GM19099 (cell line): ENCODE results near the gene OR2A7.
"Not testable (repeated sequence)": the region's sequence is repeated elsewhere in the genome, so short reads cannot be mapped to it uniquely, and the experiment has no call there.

Experiments used
- POLR2A ChIP-seq: IDR thresholded peaks from 3 replicates; pipeline ENCODE4 v1.6.1; 2011; ENCODE audit warnings: low read depth; ENCODE audit not compliant: insufficient read length; ENCODE audit errors: extremely low read depth

OR2A7 gene, protein sequence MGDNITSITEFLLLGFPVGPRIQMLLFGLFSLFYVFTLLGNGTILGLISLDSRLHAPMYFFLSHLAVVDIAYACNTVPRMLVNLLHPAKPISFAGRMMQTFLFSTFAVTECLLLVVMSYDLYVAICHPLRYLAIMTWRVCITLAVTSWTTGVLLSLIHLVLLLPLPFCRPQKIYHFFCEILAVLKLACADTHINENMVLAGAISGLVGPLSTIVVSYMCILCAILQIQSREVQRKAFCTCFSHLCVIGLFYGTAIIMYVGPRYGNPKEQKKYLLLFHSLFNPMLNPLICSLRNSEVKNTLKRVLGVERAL

DNA sequence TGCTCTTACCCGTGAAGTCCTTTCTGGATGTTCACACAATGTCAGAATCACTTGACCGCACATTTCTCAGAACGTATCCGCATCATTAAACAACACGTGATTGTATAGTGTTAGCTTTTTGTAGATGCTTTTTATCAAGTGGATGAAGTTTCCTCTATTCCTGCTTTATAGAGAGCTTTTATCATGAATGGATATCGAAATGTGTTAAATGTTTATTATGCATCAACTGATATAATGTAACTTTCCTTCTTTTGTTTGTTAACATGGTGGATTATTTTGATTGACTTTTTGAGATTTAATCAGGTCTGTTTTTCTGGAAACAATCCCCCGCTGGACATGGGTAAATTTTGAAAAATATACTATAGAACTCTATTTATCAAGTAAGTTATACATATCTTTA lies at the start of gene OR2A7:
Gene OR2A7 (minus strand): TSS at position 101 of the 400 bp plus-strand sequence. CDS start 5,164 bp downstream, outside the sequence.
- TF ChIP-seq POLR2A: not testable (repeated sequence)

DNA sequence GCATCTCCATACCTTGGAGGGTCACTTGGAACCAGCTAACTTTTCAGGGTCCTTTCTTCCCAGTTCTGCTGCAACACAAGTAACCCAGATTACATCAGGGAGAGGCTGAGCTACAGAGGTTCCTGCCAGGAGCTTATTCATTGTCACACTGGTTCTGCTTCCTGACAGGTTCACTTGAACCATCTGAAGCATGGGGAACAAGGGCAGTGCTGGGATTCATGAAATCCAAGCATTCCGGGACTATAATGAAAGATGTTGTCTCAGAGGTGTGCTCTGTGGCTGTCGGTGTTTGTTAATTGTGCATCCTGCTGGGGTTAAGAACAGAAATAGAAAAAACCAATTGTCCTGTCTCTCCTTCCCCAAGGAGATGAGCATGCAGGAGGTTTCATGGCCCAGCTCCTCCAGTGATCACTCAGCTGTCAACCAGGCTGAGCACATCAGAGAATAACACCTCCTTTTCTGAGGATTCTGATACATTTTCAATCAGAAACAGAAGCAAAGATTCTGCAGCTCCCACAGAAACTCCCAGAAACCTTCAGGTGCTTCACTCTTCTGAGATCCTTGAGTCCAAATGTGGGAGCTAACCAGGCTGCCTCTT lies 47.4 kb upstream of the OR2A7 start, which contains the start of gene OR2A1:
Gene OR2A1 (plus strand): TSS at position 548 of the 598 bp plus-strand sequence. CDS start 5,706 bp downstream, outside the sequence.
- TF ChIP-seq POLR2A: not testable (repeated sequence)

DNA sequence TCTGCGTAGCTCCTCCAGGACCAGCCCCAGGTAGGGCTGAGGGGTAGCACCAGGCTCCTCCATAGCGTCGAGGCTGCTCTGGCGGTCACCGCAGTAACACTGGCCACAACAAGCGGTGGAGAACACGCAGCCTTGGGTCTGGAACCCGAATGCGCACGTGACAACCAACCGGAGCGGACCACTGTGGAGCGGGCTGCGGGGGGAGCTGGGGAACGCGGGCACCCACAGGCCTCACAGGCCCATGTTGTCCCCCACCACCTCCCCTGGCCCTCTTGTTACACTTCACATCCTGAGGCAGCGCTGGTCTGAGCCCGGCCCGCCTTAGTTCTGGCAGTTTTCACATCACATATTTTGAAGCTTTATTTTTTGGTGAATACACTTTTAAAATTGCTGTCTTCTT lies 4.6 kb upstream of the OR2A7 start, which contains the start of gene CTAGE8:
Gene CTAGE8 (minus strand): TSS at position 101 of the 400 bp plus-strand sequence. CDS start 38 bp downstream, at position 63.
- TF ChIP-seq POLR2A: not testable (repeated sequence)

DNA sequence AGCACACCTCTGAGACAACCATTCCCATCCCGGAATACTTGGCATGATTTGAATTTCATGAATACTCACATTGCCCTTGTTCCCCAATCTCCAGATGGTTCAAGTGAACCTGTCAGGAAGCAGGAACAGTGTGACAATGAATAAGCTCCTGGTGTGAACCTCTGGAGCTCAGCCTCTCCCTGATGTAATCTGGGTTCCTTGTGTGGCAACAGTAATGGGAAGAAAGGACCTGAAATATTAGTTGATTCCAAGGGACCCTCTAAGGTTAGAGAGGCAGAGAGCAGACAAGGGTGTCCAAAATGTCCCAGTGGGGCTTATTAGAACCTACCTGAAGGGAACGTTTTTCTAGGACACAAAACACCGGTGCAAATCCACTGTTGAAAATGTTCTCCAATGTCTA lies 8.5 kb downstream of the OR2A7 start:
- TF ChIP-seq POLR2A: no peak

DNA sequence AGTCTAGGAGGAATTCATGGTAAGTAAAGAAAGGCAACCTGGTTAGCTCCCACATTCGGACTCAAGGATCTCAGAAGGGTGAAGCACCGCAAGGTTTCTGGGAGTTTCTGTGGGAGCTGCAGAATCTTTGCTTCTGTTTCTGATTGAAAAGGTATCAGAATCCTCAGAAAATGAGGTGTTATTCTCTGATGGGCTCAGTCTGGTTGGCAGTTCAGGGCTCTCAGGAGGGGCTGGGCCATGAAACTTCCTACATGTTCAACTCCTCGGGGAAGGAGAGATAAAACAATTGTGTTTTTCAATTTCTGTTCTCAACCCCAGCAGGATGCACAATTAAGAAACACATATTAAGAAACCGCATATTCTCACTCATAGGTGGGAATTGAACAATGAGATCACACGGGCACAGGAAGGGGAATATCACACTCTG lies 9.1 kb downstream of the OR2A7 start:
- no peak for TF ChIP-seq POLR2A

DNA sequence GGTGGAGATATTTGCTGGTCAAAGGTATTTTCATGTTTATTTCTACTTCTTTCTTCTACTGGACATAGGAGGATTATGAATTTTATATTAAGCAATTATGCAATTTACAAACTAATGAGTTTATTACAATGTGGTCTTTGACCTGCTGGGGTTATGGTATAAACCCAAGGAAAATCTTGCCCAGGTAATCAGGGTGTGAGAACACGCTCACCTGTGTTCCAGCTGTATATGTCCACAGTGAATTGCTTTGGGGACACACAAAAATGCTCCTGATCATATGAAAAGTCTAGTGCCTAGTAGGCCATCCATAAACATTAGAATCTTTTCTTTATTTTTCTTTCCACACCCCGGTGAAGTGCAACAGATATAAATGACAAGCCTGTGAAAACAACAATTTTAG lies 25.2 kb downstream of the OR2A7 start, which contains the start of gene OR2A42:
Gene OR2A42 (minus strand): TSS at position 241 of the 400 bp plus-strand sequence. CDS start 6,762 bp downstream, outside the sequence.
- TF ChIP-seq POLR2A: not testable (repeated sequence)
